HepG2 (cell line): ENCODE data around the gene RFC2. TPM values are rescaled to one million over a fixed set of nuclear protein-coding genes. Genes with fewer than 3 reads are reported as not detected.

Source experiments
- ATAC-seq: fragments of 200-7000 bp; cut with Tn5 transposase; 3 replicates; pipeline ENCODE4 v1.9.1; 2020; ENCODE audit warnings: mild to moderate bottlenecking, moderate library complexity
- BruUV-seq: library from RNA; stranded (reverse); fragments of 400-500 nt; replicated peaks from 2 replicates; lab custom pipeline; 2021; lab: Mats Ljungman, UMichigan
- CTCF ChIA-PET: fragments of 300-600 bp; formaldehyde crosslinking; extraction: SDS; loops from one replicate; lab custom pipeline; 2021; ENCODE audit warnings: low total read pairs, inconsistent platforms, low intra/inter-chr PET ratio; lab: Yijun Ruan, JAX
- POLR2A ChIA-PET: fragments of 350-600 bp; sonication (Branson Sonifier 250); formaldehyde crosslinking; loops from one replicate; lab custom pipeline; 2020; ENCODE audit warnings: antibody characterized with exemption, inconsistent platforms; lab: Yijun Ruan, JAX
- DNase-seq: peaks from one replicate; pipeline ENCODE4 v3.0.0-alpha.2; 2015; ENCODE audit warnings: low spot score
- FAIRE-seq: peaks from 3 replicates; lab custom pipeline; 2011; peaks lifted over from hg19 to GRCh38; lab: Jason Lieb, UNC
- H2AFZ ChIP-seq: one replicate; pipeline ENCODE4 v1.6.1; 2011; ENCODE audit warnings: low read length, inconsistent platforms
- H3K27ac ChIP-seq: fragments of 300-600 bp; 3 replicates; pipeline ENCODE4 v1.8.0; 2011; ENCODE audit warnings: mixed run types, mild to moderate bottlenecking, mixed read lengths, low read length, inconsistent platforms; ENCODE audit not compliant: insufficient read depth; ENCODE audit errors: extremely low read length
- H3K27me3 ChIP-seq, 2 experiments: fragments of 200-600 bp in 1 of 2; 2 replicates in 1 of 2; 3 replicates in 1 of 2; pipeline versions ENCODE4 v1.6.0 to v1.8.0; 2011; ENCODE audit warnings: low read length in 2 of 2, mild to moderate bottlenecking in 2 of 2, moderate library complexity in 2 of 2, inconsistent platforms in 1 of 2; ENCODE audit not compliant: insufficient read depth in 2 of 2, control insufficient read depth in 1 of 2
- H3K36me3 ChIP-seq, 2 experiments: fragments of 200-600 bp in 1 of 2; replicated peaks in 1 of 2; 2 replicates in 1 of 2; 3 replicates in 1 of 2; pipeline versions ENCODE4 v1.5.1 to v1.8.0; 2011; ENCODE audit warnings: low read length in 2 of 2, inconsistent platforms in 1 of 2; ENCODE audit not compliant: insufficient read depth in 2 of 2, control insufficient read depth in 1 of 2
- H3K4me1 ChIP-seq: 2 replicates; pipeline ENCODE4 v1.5.1; 2012; ENCODE audit warnings: low read length, inconsistent platforms; ENCODE audit not compliant: insufficient read depth
- H3K4me2 ChIP-seq: 2 replicates; pipeline ENCODE4 v1.6.0; 2011; ENCODE audit warnings: low read depth, low read length, inconsistent platforms
- H3K4me3 ChIP-seq, 3 experiments: fragments of 200-600 bp in 1 of 3; sonication (generic), shearing (Covaris generic) in 1 of 3; replicated peaks in 1 of 3; 2 replicates each; pipeline ENCODE4 v1.5.1; 2011 to 2016; ENCODE audit warnings: low read length in 3 of 3, inconsistent platforms in 2 of 3, low read depth in 2 of 3, mild to moderate bottlenecking in 2 of 3, control low read depth in 1 of 3, mixed read lengths in 1 of 3; ENCODE audit not compliant: insufficient read depth in 1 of 3
- H3K79me2 ChIP-seq: one replicate; pipeline ENCODE4 v1.6.1; 2011; ENCODE audit warnings: low read length, inconsistent platforms; ENCODE audit not compliant: insufficient read depth
- H3K9ac ChIP-seq: 2 replicates; pipeline ENCODE4 v1.6.0; 2011; ENCODE audit warnings: mild to moderate bottlenecking, low read depth, low read length, inconsistent platforms; ENCODE audit not compliant: insufficient read depth
- H3K9me3 ChIP-seq: 2 replicates; pipeline ENCODE4 v1.5.1; 2012; ENCODE audit warnings: mild to moderate bottlenecking, low read length
- H4K20me1 ChIP-seq: 2 replicates; pipeline ENCODE4 v1.6.0; 2011; ENCODE audit warnings: inconsistent platforms, mild to moderate bottlenecking, low read length, moderate library complexity; ENCODE audit not compliant: insufficient read depth
- GATAD2A ChIP-seq: IDR thresholded peaks from 2 replicates; pipeline ENCODE4 v1.6.1; 2016
- ZNF18 ChIP-seq: sonication (generic); formaldehyde crosslinking; IDR thresholded peaks from 2 replicates; pipeline ENCODE4 v1.8.0; 2022; ENCODE audit warnings: mild to moderate bottlenecking, missing genetic modification reagents; ENCODE audit not compliant: insufficient replicate concordance
- ZNF629 ChIP-seq: sonication (generic); formaldehyde crosslinking; conservative IDR thresholded peaks from 2 replicates; pipeline ENCODE4 v1.5.0; 2020; ENCODE audit warnings: missing genetic modification reagents
- ZNF770 ChIP-seq: sonication (generic); formaldehyde crosslinking; IDR thresholded peaks from 2 replicates; pipeline ENCODE4 v1.5.0; 2020; ENCODE audit warnings: mild to moderate bottlenecking, missing genetic modification reagents
- WGBS: methylation state at CpG from one replicate; pipeline ENCODE4 v1.1.6; 2017; ENCODE audit warnings: low lambda C conversion rate; 5-methylcytosine and 5-hydroxymethylcytosine counted together
- in situ Hi-C: cut with HindIII; loops from 2 replicates; pipeline ENCODE4 v1.10.0; 2017; ENCODE audit warnings: low pct_unique_long_range_greater_than_20kb; ENCODE audit not compliant: extremely low pct_ligation_motif_present
- intact Hi-C: fragments of 100-400 bp; cut with micrococcal nuclease; formaldehyde crosslinking; loops from one replicate; pipeline ENCODE4 v1.10.0; 2022; ENCODE audit not compliant: unreplicated experiment
- polyA plus RNA-seq, 8 experiments: library from polyadenylated mRNA; depleted of rRNA in 3 of 8; stranded (reverse) in 7 of 8; unstranded in 1 of 8; fragments of >200 nt; fragmentation: Illumina TruSeq in 4 of 8; extraction: Trizol in 4 of 8; gene quantifications; 2 replicates each; pipeline versions ENCODE4 v1.2.1 to v1.2.3, GENCODE V29; 2011 to 2016; ENCODE audit warnings: low read depth in 4 of 8, missing spikeins in 1 of 8, mixed read lengths in 1 of 8; ENCODE audit not compliant: insufficient read depth in 1 of 8
- total RNA-seq, 5 experiments: library from RNA; depleted of rRNA; stranded (reverse); fragments of >200 nt; fragmentation: Illumina TruSeq; extraction: Trizol; gene quantifications; 2 replicates each; pipeline ENCODE4 v1.2.3, GENCODE V29; 2016; ENCODE audit warnings: low read depth in 1 of 5

Gene RFC2
- total and polyA plus RNA-seq, 2 of the 13 experiments (the other 11 are each of a cell fraction or from before 2014, with no cell fraction given): 14.6 to 43.5 TPM

GRCh38 chr7:74287303-74288033 is 33.3 kb upstream of the RFC2 start:
- 17% methylated on average over 7 of the region's 7 CpGs for WGBS
- Histone ChIP-seq H3K4me2 (no peak overlapping the region), H2AFZ (no peak overlapping the region), H3K27me3 (peaks cover 0 to 12% of the 10 kb centered on the region in 2 experiments; a peak in 2 of 5 replicates), H3K4me1 (peaks cover 60% of the 10 kb centered on the region), H3K27ac (no peak overlapping the region), H4K20me1 (no peaks in the 10 kb centered on the region), H3K79me2 (peaks cover 24% of the 10 kb centered on the region), H3K9me3 (no peaks in the 10 kb centered on the region), H3K4me3 (no peak overlapping the region), H3K36me3 (no peaks in the 10 kb centered on the region), H3K9ac (no peak overlapping the region)
- TF ChIP-seq ZNF770 (CRISPR knock-in tag) (peak; percentile 51), ZNF18 (CRISPR knock-in tag) (peak; percentile 58), GATAD2A (CRISPR knock-in tag) (no peak), ZNF629 (peak; percentile 89)
- POLR2A ChIA-PET: interaction anchor here (0.6 to 8.4 kb wide), 6 partner anchors 8 to 75 kb away, joined by 3 to 60 read pairs (median 15); partner anchors contain the start of gene RFC2
- in situ Hi-C loops: no loop called here
- no TSS peak for BruUV-seq
- DNase-seq (no peak), ATAC-seq (no peak), FAIRE-seq (no peak)
- intact Hi-C loops: loop anchor here (1.0 to 5.0 kb wide), 2 partner anchors 18 to 115 kb away; no protein-coding TSS in a partner anchor
- CTCF ChIA-PET: no interaction called here
